Lower leg skin (tissue), 4 donors: ENCODE results near the gene IFI27. TPM values are rescaled to one million over a fixed set of nuclear protein-coding genes. Genes with fewer than 3 reads are reported as not detected.

ENCODE experiments used
- DNase-seq, 2 donors: peaks; one replicate each; pipeline ENCODE4 v3.0.0-alpha.2; 2019; ENCODE audit warnings: low spot score in 2 of 2
- H3K4me3 ChIP-seq: fragments of 200-600 bp; sonication (generic); 2 replicates; pipeline ENCODE4 v1.5.1; 2017; ENCODE audit warnings: mild to moderate bottlenecking, low read depth; ENCODE audit not compliant: poor library complexity, severe bottlenecking
- CTCF ChIP-seq, 3 donors: fragments of 450-650 bp; IDR thresholded peaks; one replicate each; pipeline ENCODE4 v1.5.1; 2016; ENCODE audit warnings: antibody characterized with exemption in 3 of 3, mild to moderate bottlenecking in 3 of 3, moderate library complexity in 2 of 3
- POLR2A ChIP-seq, 2 donors: fragments of 450-650 bp; IDR thresholded peaks; one replicate each; pipeline ENCODE4 v1.6.1; 2016 to 2017; ENCODE audit warnings: antibody characterized with exemption in 2 of 2, mild to moderate bottlenecking in 1 of 2, moderate library complexity in 1 of 2
- WGBS, 2 donors: methylation state at CpG; one replicate each; pipeline ENCODE4 v1.1.5; 2018; 5-methylcytosine and 5-hydroxymethylcytosine counted together
- intact Hi-C: fragments of 100-400 bp; cut with DNase I; formaldehyde crosslinking; loops from one replicate; pipeline ENCODE4 v1.15.0; 2023; ENCODE audit warnings: low total_unique reads
- total RNA-seq, 4 donors: library from RNA; depleted of rRNA; stranded (reverse); fragments of >200 nt; gene quantifications; one replicate each; pipeline ENCODE4 v1.1.0, GENCODE V29; 2016

Gene IFI27
- total RNA-seq, 4 donors from 2014 or later: 70.2 to 133 (median 109) TPM

- intact Hi-C loops: no loop called here
- WGBS, 2 donors: 43 to 88% methylated on average over 4 of the region's 4 CpGs
- no peak for DNase-seq
Measured at GRCh38 chr14:94087891-94088290, 22.6 kb upstream of the IFI27 start.

GRCh38 chr14:94088516-94088915, 22.0 kb upstream of the IFI27 start:
- H3K4me3 ChIP-seq: no peak overlapping the region
- 85 to 86% methylated on average over 5 of the region's 5 CpGs for WGBS, 2 donors
- intact Hi-C loops: no loop called here
- no peak for DNase-seq
- TF ChIP-seq CTCF (IDR thresholded peaks at IDR 0.05) (no peak), POLR2A (IDR thresholded peaks at IDR 0.05) (no peak)

More at GRCh38 chr14:94087891-94088290, 22.6 kb upstream of the IFI27 start:
- H3K4me3 ChIP-seq: no peak overlapping the region
- no peak for TF ChIP-seq POLR2A (IDR thresholded peaks at IDR 0.05)

- TF ChIP-seq POLR2A (IDR thresholded peaks at IDR 0.05) (no peak), CTCF (IDR thresholded peaks at IDR 0.05) (no peak)
- H3K4me3 ChIP-seq: no peak overlapping the region
- intact Hi-C loops: no loop called here
- no peak for DNase-seq
- 92 to 94% methylated on average over 4 of the region's 4 CpGs for WGBS, 2 donors
Measured at GRCh38 chr14:94089479-94089878, 21.1 kb upstream of the IFI27 start.

GRCh38 chr14:94093418-94093817, 17.1 kb upstream of the IFI27 start:
- no peak overlapping the region for H3K4me3 ChIP-seq
- TF ChIP-seq POLR2A (IDR thresholded peaks at IDR 0.05) (no peak), CTCF (IDR thresholded peaks at IDR 0.05) (no peak)
- DNase-seq: no peak
- intact Hi-C loops: no loop called here
- WGBS, 2 donors: 92 to 97% methylated on average over 2 of the region's 2 CpGs

GRCh38 chr14:94097091-94097490, 13.4 kb upstream of the IFI27 start:
- H3K4me3 ChIP-seq: no peak overlapping the region
- no peak for DNase-seq
- intact Hi-C loops: no loop called here
- no peak for TF ChIP-seq POLR2A (IDR thresholded peaks at IDR 0.05)
- no peak for TF ChIP-seq CTCF (IDR thresholded peaks at IDR 0.05)
- WGBS, 2 donors: 92 to 97% methylated on average over 4 of the region's 4 CpGs

- TF ChIP-seq POLR2A (IDR thresholded peaks at IDR 0.05): no peak
- TF ChIP-seq CTCF (IDR thresholded peaks at IDR 0.05): no peak
- DNase-seq: no peak
- H3K4me3 ChIP-seq: no peak overlapping the region
- WGBS, 2 donors: 46 to 64% methylated on average over 10 of the region's 10 CpGs
- intact Hi-C loops: no loop called here
Measured at GRCh38 chr14:94098326-94098992, 12.1 kb upstream of the IFI27 start.
